OCI-LY3 (cell line): ENCODE data around the gene AK4.
"Not testable (repeated sequence)": the region's sequence is repeated elsewhere in the genome, so short reads cannot be mapped to it uniquely, and the experiment has no call there.

Experiments
- H2AFZ ChIP-seq: fragments of 200-600, 300-600 bp; shearing (Covaris generic); 2 replicates; pipeline ENCODE4 v1.6.0; 2014; ENCODE audit warnings: antibody characterized with exemption, low read depth, low read length
- H3K27ac ChIP-seq: fragments of 200-600, 300-600 bp; sonication (generic); 2 replicates; pipeline ENCODE4 v1.5.1; 2014; ENCODE audit warnings: mild to moderate bottlenecking, low read length, moderate library complexity, mixed read lengths
- H3K27me3 ChIP-seq: fragments of 200-600, 300-600 bp; sonication (generic); 2 replicates; pipeline ENCODE4 v1.6.1; 2014; ENCODE audit warnings: low read depth, low read length, mixed read lengths
- H3K36me3 ChIP-seq: fragments of 200-600, 300-600 bp; sonication (generic); replicated peaks from 2 replicates; pipeline ENCODE3; 2014; ENCODE audit warnings: low read depth, low read length, mixed read lengths
- H3K4me1 ChIP-seq: fragments of 300-600, 200-600 bp; sonication (generic); 2 replicates; pipeline ENCODE4 v1.6.1; 2014; ENCODE audit warnings: low read length, mixed read lengths
- H3K4me2 ChIP-seq: fragments of 200-600, 300-600 bp; sonication (generic); 2 replicates; pipeline ENCODE4 v1.6.1; 2014; ENCODE audit warnings: low read length, mixed read lengths
- H3K4me3 ChIP-seq: fragments of 300-600, 200-600 bp; sonication (generic); 2 replicates; pipeline ENCODE4 v1.5.1; 2014; ENCODE audit warnings: antibody characterized with exemption, mild to moderate bottlenecking, low read length, moderate library complexity
- H3K79me2 ChIP-seq: fragments of 300-600, 200-600 bp; shearing (Covaris generic); 2 replicates; pipeline ENCODE4 v1.6.1; 2014; ENCODE audit warnings: mild to moderate bottlenecking, low read length, mixed read lengths
- H3K9ac ChIP-seq: fragments of 300-600, 200-600 bp; shearing (Covaris generic); 2 replicates; pipeline ENCODE4 v1.6.0; 2014; ENCODE audit warnings: mild to moderate bottlenecking, low read length, moderate library complexity
- H3K9me3 ChIP-seq: fragments of 200-600, 300-600 bp; shearing (Covaris generic); 2 replicates; pipeline ENCODE4 v1.6.1; 2014; ENCODE audit warnings: low read length, mixed read lengths; ENCODE audit not compliant: insufficient read depth
- H4K20me1 ChIP-seq: fragments of 200-600, 300-600 bp; sonication (generic); 2 replicates; pipeline ENCODE4 v1.6.1; 2016; ENCODE audit warnings: low read length, mixed read lengths; ENCODE audit not compliant: insufficient read depth
- CTCF ChIP-seq: fragments of 200-600, 300-600 bp; sonication (generic); IDR thresholded peaks from 2 replicates; pipeline ENCODE4 v1.5.1; 2014; ENCODE audit warnings: antibody characterized with exemption, low read length, low read depth
- EZH2phosphoT487 ChIP-seq: fragments of 200-600 bp; shearing (Covaris generic); IDR thresholded peaks from 2 replicates; pipeline ENCODE4 v1.6.1; 2018; ENCODE audit warnings: antibody characterized with exemption, mixed run types, low read depth

Gene AK4

GRCh38 chr1:65141394-65141793 is 6.6 kb upstream of the AK4 start:
- H4K20me1 ChIP-seq = no peaks in the 10 kb centered on the region
- H3K9ac ChIP-seq = no peak overlapping the region
- no peak overlapping the region for H3K4me2 ChIP-seq
- no peak overlapping the region for H3K4me3 ChIP-seq
- H3K27me3 ChIP-seq = no peaks in the 10 kb centered on the region
- H2AFZ ChIP-seq = no peak overlapping the region
- no peaks in the 10 kb centered on the region for H3K79me2 ChIP-seq
- H3K4me1 ChIP-seq = no peaks in the 10 kb centered on the region
- no peaks in the 10 kb centered on the region for H3K9me3 ChIP-seq
- no peak overlapping the region for H3K27ac ChIP-seq
- no peaks in the 10 kb centered on the region for H3K36me3 ChIP-seq
- TF ChIP-seq EZH2phosphoT487 (no peak), CTCF (no peak)

GRCh38 chr1:65141918-65142317 is 6.1 kb upstream of the AK4 start:
- H3K4me1 ChIP-seq = peaks cover 3% of the 10 kb centered on the region
- no peaks in the 10 kb centered on the region for H3K79me2 ChIP-seq
- no peaks in the 10 kb centered on the region for H3K27me3 ChIP-seq
- H2AFZ ChIP-seq = no peak overlapping the region
- no peak overlapping the region for H3K4me3 ChIP-seq
- no peaks in the 10 kb centered on the region for H3K36me3 ChIP-seq
- TF ChIP-seq CTCF (no peak), EZH2phosphoT487 (no peak)
- no peaks in the 10 kb centered on the region for H3K9me3 ChIP-seq
- H3K4me2 ChIP-seq = no peak overlapping the region
- H3K9ac ChIP-seq = no peak overlapping the region
- no peaks in the 10 kb centered on the region for H4K20me1 ChIP-seq
- H3K27ac ChIP-seq = no peak overlapping the region

GRCh38 chr1:65143112-65143658 is 4.8 kb upstream of the AK4 start:
- H3K36me3 ChIP-seq, H3K27ac ChIP-seq, H3K4me3 ChIP-seq, H3K9ac ChIP-seq, H3K4me1 ChIP-seq, H4K20me1 ChIP-seq, H3K27me3 ChIP-seq, H2AFZ ChIP-seq, H3K9me3 ChIP-seq, H3K79me2 ChIP-seq, H3K4me2 ChIP-seq: not testable (repeated sequence)

GRCh38 chr1:65146908-65147423 is 1.0 kb upstream of the AK4 start:
- Histone ChIP-seq H3K4me3 (peak overlapping the region; percentile 79), H3K36me3 (peaks cover 4% of the 10 kb centered on the region), H3K27me3 (no peaks in the 10 kb centered on the region), H3K4me2 (peak overlapping the region; percentile 74), H3K9ac (peak overlapping the region; percentile 71), H3K27ac (no peak overlapping the region), H3K79me2 (peaks cover 13% of the 10 kb centered on the region), H3K9me3 (no peaks in the 10 kb centered on the region), H3K4me1 (peaks cover 9% of the 10 kb centered on the region), H4K20me1 (peaks cover 6% of the 10 kb centered on the region; the same call in 1 of the 2 replicates), H2AFZ (peak overlapping the region; percentile 79; the same call in 1 of the 2 replicates)
- no peak for TF ChIP-seq CTCF
- no peak for TF ChIP-seq EZH2phosphoT487
